ENCODE results near the gene ZFX. TPM values are rescaled to one million over a fixed set of nuclear protein-coding genes. Genes with fewer than 3 reads are reported as not detected.

ZFX gene
- total RNA-seq, 1 experiment from 2014 or later: 66.8 TPM

- Histone ChIP-seq H4K5ac (ENCODE audit: insufficient read length, low read depth, low read length) (no peak overlapping the region), H3K4me2 (ENCODE audit: insufficient read depth, insufficient read length, low read length) (no peak overlapping the region), H4K8ac (replicated peaks; ENCODE audit: insufficient read length, low read depth, low read length) (no peak overlapping the region), H3K9me3 (ENCODE audit: control insufficient read depth, low read depth, low read length) (no peaks in the 10 kb centered on the region), H3K4ac (ENCODE audit: low read depth, low read length) (no peak overlapping the region), H3K23me2 (ENCODE audit: insufficient read length, low read depth, low read length, poor library complexity, severe bottlenecking) (no peaks in the 10 kb centered on the region), H2BK12ac (ENCODE audit: insufficient read length, low read depth, low read length) (no peak overlapping the region), H2BK120ac (ENCODE audit: low read depth, low read length, poor library complexity, severe bottlenecking) (no peak overlapping the region), H2AFZ (ENCODE audit: low read length) (no peak overlapping the region), H2BK5ac (ENCODE audit: insufficient read length, low read length) (no peak overlapping the region), H2BK20ac (ENCODE audit: low read depth, low read length, poor library complexity, severe bottlenecking) (no peak overlapping the region), H3K4me1 (ENCODE audit: insufficient read depth, low read length) (no peaks in the 10 kb centered on the region), H3K79me2 (ENCODE audit: insufficient read depth, low read length) (no peaks in the 10 kb centered on the region), H2AK5ac (ENCODE audit: insufficient read length, low read length) (no peak overlapping the region), H3K27me3 (ENCODE audit: insufficient read depth, low read length) (no peaks in the 10 kb centered on the region), H3K14ac (ENCODE audit: insufficient read depth, low read length) (no peak overlapping the region), H3K27ac (ENCODE audit: insufficient read length, low read depth, low read length) (no peak overlapping the region), H3K9ac (ENCODE audit: extremely low read depth, insufficient read length, low read length) (no peak overlapping the region), H4K91ac (ENCODE audit: insufficient read length, low read depth, low read length) (no peak overlapping the region), H3K79me1 (ENCODE audit: insufficient read depth, low read depth, low read length, poor library complexity, severe bottlenecking) (no peaks in the 10 kb centered on the region), H3K23ac (ENCODE audit: insufficient read length, low read depth, low read length) (no peak overlapping the region), H2BK15ac (ENCODE audit: low read depth, low read length) (no peak overlapping the region), H4K20me1 (ENCODE audit: control insufficient read depth, insufficient read depth, insufficient read length) (no peaks in the 10 kb centered on the region), H3K18ac (ENCODE audit: insufficient read length, low read depth, low read length) (no peak overlapping the region), H3K56ac (ENCODE audit: insufficient read length, low read depth, low read length) (no peak overlapping the region), H3T11ph (ENCODE audit: low read length) (no peak overlapping the region)
- H3K9me3 Mint-ChIP-seq: no peaks in the 10 kb centered on the region
- H3K36me3 Mint-ChIP-seq (ENCODE audit: insufficient read depth in 1 of 3, low read depth in 3 of 3): no peaks in the 10 kb centered on the region
- no peaks in the 10 kb centered on the region for H3K27me3 Mint-ChIP-seq (ENCODE audit: low read depth)
- no peak overlapping the region for H3K4me3 Mint-ChIP-seq
- DNase-seq: no peak
- peak overlapping the region in 1 of 3 experiments; percentile 38; a peak in 1 of 7 replicates for H3K27ac Mint-ChIP-seq
- peaks cover 7 to 15% of the 10 kb centered on the region in 2 experiments for H3K4me1 Mint-ChIP-seq
- no peak for TF ChIP-seq CTCF (conservative IDR thresholded peaks at IDR 0.05)
- WGBS (ENCODE audit: extremely low coverage, insufficient read length, low lambda C conversion rate): no CpG with 5 or more reads among the region's 1 CpG
Observed at GRCh38 chrX:24253469-24253868, 103.9 kb downstream of the ZFX start.
